Ecto neural progenitor cell (in vitro differentiated cells): ENCODE measurements around the gene PFDN2.

Experiments
- DNase-seq: peaks from one replicate; pipeline ENCODE4 v3.0.0-alpha.2; 2018; ENCODE audit warnings: low spot score

The PFDN2 gene

GRCh38 chr1:161099090-161099802 is 18.6 kb downstream of the PFDN2 start:
- DNase-seq = no peak

GRCh38 chr1:161098210-161099068 is 19.4 kb downstream of the PFDN2 start, which contains the start of gene KLHDC9:
TSS of gene KLHDC9 (plus strand) at chr1:161098361. CDS start at chr1:161098536, 175 bp downstream.
- peak; percentile 95 for DNase-seq

DNA sequence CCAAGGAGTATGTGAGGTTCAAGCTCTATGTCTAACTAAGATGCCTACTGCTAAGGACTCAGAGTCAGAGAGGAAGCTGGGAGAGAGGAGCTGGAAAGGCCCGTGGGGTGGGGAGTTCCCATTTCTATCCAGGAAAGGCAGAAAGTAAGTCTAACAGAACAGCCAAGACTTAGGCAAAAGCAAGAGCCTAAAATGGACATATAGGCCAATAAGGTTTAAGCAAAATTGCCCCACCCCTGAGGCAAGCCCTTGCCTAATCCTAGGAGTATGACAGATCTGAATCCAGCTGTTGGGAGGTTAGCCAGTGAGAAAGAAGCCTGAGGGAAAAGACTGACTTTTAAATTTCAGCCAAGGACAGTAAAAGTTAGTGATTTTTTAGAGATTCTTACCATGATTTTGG is 21.3 kb downstream of the PFDN2 start:
- no peak for DNase-seq

- no peak for DNase-seq
Measured at GRCh38 chr1:161096015-161096414, 21.8 kb downstream of the PFDN2 start.

GRCh38 chr1:161095230-161095629 is 22.6 kb downstream of the PFDN2 start:
- DNase-seq = no peak

- DNase-seq = no peak
Measured at GRCh38 chr1:161094481-161094880, 23.4 kb downstream of the PFDN2 start.

- DNase-seq = no peak
Measured at GRCh38 chr1:161092621-161093028, 25.2 kb downstream of the PFDN2 start.

GRCh38 chr1:161091796-161092507 is 25.9 kb downstream of the PFDN2 start:
- no peak for DNase-seq

DNA sequence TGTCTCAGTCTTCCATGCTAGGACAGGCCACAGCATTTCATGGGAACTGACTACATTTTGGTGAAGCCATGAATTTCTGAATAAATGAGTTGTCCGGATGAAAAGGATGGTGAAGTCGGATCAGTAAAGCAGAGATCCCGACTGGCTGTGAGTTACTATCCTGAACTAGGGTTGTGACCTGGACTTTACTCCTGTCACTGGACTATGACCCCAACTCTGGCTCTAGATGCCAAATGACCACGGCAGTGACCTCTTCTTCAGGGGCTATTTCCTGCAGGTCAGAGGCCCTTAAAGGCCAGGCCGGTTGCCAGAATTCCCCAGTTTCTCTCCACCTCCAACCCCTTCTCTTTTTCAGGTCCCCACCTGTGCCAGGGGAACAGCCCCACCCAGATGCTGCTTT is 26.7 kb downstream of the PFDN2 start:
- no peak for DNase-seq

- no peak for DNase-seq
Measured at GRCh38 chr1:161090617-161091016, 27.2 kb downstream of the PFDN2 start.

DNA sequence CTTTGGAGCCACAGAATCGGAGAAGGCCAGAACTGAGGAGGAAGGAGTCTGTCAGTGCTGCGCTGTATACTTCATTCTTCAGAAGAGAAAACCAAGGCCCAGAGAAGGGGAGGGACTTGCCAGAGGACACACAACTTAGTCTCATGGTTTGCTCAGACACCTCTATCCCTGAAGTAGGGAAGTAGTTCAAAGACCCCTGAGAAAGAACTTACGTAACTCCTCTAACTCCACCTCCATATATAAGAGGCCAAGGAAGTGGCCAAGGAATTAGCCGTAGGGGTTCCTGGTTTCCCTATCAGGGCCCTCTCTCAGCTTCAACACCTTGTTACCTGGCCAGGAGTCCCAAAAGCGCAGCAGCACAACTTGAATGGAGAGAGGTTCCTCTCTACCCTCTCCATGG is 27.9 kb downstream of the PFDN2 start:
- DNase-seq = no peak

DNA sequence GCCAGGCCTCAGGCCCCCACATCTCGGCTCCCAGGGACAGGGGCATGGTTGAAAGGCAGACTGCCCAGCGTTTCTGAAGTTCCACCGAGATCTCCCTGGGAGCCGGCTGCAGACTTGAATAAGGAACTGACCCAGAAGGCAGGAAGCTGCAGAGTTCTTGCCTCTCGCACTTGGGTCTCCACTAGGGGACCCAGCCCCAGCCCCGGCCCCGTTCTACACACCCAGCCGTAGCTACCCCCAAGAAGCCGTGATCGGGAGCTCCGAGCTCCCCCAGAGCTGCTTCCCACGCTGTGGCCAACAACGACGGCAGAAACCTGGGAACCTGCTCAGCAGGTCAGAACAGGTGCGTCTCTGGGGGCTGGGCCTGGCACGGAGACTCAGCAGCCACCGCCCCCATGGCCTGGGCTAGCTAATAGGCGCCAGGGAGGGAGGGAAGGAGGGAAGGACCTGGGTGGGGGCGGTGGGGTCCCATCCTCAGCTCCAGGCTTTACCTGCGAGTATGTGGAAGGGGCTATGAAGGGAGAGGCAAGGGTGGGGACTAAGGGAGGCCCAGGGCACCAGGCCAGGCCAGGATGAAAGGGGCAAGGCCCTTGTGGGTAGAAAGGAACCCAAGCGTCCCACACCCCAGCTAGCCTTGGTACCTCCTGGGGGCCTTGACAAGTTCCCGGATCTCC is 28.4 kb downstream of the PFDN2 start, which contains the start of gene NECTIN4:
Gene NECTIN4, minus strand, starts transcription at position 308 of the 674 bp plus-strand sequence. Its CDS starts 262 bp downstream, at position 46.
- no peak for DNase-seq

DNA sequence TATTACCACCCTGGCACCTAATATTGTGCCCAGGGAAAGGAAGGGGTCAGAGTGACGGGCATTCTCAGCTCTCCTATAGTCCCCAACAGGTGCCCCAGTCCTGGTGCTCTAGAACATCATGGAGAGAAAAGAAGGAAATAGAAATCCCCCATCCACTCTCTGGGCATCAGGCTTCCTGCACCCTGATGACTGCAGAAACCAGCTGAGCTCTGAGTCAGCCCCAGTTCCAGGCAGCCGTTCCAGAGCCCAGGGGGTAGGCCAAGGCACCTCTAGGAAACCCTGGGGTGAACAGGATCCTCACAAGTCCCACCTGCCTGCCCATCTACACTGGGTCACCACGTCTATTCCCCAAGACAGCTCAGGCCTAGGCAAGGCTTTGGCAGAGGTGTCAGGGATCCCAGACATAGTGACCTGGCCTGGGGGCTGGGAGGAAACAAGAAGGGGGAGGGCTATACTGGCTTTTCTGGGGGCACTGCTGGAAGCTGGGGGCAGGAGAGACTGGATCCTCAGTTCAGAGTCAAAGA is 29.2 kb downstream of the PFDN2 start:
- no peak for DNase-seq

- DNase-seq = peak; percentile 39
Measured at GRCh38 chr1:161086457-161086856, 31.4 kb downstream of the PFDN2 start.

GRCh38 chr1:161085165-161085564 is 32.7 kb downstream of the PFDN2 start:
- no peak for DNase-seq

DNA sequence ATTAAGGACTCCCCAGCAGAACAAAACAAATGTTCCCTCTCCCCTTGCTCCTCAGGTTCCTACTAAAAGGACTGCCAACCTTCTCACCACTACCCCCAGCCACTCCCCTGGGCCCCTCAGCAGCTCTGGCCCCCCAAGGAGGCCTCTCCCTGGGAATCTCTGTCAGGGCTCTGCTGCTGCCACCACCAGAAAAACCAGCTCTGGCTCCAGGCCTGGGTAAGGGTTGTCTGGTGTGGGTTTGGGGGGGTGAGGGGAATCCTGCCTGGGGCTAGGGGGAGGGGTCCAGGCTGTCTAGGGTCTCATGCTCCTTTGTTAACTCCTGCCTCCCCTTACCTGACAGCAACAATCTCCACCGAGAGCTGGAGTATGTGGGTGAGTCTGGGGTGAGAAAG is 33.2 kb downstream of the PFDN2 start:
- no peak for DNase-seq

- no peak for DNase-seq
Measured at GRCh38 chr1:161083748-161084596, 33.9 kb downstream of the PFDN2 start.

- DNase-seq = peak; percentile 56
Measured at GRCh38 chr1:161082996-161083747, 34.7 kb downstream of the PFDN2 start.

DNA sequence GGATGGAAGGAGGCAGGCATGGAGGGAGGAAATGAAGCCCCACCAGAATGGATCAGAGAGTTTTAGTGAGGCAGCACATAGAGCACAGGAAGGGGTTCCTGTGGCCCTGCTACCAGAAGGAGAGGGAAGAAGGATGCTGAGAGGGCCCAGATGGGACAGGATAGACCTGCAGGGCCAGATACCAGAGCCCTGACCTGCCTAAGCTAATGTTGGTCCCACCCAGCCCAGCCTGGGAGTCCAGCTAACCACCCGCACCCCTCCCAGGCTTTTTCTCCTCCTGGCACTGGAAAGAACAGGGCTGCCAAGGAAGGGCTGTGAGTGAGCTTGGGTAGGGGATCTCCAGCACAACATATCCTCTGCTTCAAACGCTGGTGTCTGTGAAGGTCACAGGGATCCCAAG is 35.4 kb downstream of the PFDN2 start:
- DNase-seq = peak; percentile 39

DNA sequence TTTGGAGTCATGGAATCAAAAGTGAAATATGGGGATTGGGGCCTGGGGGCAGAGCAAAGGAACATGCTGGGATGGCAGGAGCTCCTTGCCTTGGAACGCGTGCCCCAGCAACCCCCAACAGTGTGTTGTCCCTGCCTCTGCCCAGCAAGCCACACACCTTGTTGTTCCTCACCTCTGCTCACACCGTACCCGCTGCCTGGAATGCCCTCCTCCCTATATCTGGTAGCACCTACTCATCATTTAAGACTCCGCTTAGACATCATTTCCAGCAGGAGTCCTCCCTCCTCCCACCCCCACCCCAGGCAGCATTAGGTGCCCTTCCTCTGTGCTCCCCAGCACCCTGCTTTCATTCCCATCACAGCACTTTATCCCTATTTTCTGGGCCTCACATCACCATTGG is 36.3 kb downstream of the PFDN2 start:
- DNase-seq = peak; percentile 13
